Prostate gland (tissue), 2 donors: ENCODE results near the gene ZER1.

Experiments used
- POLR2A ChIP-seq: fragments of 450-650 bp; IDR thresholded peaks from one replicate; pipeline ENCODE4 v1.6.1; 2016; ENCODE audit warnings: antibody characterized with exemption, mild to moderate bottlenecking
- POLR2AphosphoS5 ChIP-seq: sonication (generic); formaldehyde crosslinking; IDR thresholded peaks from one replicate; pipeline ENCODE4 v1.6.1; 2017; ENCODE audit warnings: antibody characterized with exemption
- TF ChIP-seq, protein P1 (sequence below), 4 experiments: fragments of 200-600 bp in 2 of 4; fragments of 450-650 bp in 2 of 4; sonication (generic) in 2 of 4; IDR thresholded peaks; 1 replicate in 3 of 4; 2 replicates in 1 of 4; pipeline ENCODE4 v1.5.1; 2016 to 2019; ENCODE audit warnings: antibody characterized with exemption in 4 of 4, mild to moderate bottlenecking in 2 of 4, moderate library complexity in 2 of 4

DNA sequence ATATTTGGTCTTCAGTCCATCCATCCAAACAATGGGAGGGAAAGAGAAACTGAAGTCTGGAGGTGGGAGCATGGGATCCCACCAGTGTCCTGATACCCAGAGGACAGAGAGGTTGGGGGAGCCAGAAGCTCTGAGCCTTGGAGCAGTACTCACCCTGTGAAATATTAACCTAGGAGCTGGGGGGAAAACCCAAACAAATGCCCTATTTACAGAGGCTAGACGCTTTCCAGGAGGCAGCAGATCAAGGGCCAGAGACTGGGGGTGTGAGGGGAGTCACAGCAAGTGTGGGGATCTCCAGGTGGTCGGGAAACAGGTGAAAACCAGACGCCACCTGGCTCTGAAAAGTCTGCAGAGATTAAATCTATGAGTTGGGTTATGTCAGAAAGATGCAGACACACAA is 6.2 kb downstream of the ZER1 start:
- TF ChIP-seq POLR2AphosphoS5 (no peak), POLR2A (no peak)
- TF ChIP-seq, protein P1, sequence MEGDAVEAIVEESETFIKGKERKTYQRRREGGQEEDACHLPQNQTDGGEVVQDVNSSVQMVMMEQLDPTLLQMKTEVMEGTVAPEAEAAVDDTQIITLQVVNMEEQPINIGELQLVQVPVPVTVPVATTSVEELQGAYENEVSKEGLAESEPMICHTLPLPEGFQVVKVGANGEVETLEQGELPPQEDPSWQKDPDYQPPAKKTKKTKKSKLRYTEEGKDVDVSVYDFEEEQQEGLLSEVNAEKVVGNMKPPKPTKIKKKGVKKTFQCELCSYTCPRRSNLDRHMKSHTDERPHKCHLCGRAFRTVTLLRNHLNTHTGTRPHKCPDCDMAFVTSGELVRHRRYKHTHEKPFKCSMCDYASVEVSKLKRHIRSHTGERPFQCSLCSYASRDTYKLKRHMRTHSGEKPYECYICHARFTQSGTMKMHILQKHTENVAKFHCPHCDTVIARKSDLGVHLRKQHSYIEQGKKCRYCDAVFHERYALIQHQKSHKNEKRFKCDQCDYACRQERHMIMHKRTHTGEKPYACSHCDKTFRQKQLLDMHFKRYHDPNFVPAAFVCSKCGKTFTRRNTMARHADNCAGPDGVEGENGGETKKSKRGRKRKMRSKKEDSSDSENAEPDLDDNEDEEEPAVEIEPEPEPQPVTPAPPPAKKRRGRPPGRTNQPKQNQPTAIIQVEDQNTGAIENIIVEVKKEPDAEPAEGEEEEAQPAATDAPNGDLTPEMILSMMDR (IDR thresholded peaks at IDR 0.05): no peak
